NCI-H69 (cell line): ENCODE measurements around the gene FRMD4A.
"Not testable (repeated sequence)": the region's sequence is repeated elsewhere in the genome, so short reads cannot be mapped to it uniquely, and the experiment has no call there.

Source experiments
- DNase-seq: peaks from one replicate; lab custom pipeline; 2025; lab: John Stamatoyannopoulos, UW

FRMD4A gene

GRCh38 chr10:13913897-13914296 lies 416.8 kb downstream of the FRMD4A start:
- DNase-seq: no peak

DNA sequence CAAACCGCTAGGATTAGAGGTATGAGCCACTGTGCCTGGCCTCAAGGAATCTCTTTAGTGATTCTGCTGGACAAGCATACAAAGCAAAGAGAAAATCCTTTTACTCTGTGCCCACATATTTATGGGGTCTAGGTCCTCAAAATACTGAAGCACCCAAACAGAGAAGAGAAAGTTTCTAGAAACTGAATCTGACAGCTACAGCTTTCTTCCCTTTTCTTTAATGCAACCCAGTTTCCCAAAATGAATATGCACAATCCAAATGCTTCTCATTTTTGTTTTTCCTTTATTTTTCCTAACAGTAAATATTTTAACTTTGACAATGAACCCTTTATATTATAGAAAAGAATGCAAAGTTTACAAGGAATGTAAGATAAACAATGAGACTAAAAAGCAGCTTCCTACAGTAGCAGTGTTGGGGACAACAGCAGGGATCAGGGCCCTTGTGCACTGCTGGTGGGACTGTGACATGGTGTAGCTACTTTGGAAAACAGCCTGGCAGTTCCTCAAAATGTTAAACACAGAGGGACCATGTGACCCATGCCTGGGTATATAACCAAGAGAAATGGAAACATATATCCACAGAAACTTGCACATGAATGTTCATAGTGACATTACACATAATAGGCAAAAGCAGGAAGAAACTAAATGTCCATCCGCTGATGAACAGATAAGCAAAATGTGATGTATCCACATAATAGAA lies 418.8 kb downstream of the FRMD4A start:
- no peak for DNase-seq

DNA sequence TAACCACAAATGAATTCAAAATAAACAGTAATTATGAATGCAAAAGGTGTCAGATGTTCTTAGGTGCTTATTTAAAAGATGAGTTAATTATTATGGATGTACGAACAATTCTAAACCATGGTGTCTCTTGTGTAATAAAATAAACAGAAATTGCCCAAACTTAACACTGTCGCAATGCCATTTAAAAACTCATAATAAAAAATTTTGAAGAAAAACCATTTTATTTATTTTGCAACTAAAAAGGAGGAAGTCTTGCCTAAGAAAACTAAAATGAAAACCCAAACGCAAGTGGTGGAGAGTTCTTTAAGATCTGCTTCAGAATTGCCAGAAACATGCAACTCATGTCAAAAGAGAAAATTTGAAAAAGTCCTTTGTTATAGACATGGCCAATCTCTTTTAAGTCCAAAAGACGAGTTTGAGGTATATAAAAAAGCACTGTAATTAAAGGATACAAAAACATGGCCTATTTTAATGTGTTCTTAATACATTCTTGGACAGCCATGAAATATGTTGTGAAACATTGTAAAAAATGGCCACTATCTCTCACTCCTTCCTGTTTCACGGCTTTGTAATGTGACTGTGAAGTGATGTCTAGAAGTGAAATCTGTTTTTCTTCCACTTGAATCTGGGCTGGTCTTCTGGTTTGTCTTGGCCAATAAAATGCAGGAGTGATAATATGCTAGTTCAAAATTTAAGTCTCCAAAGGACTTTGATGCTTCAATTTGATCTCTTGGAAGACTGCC lies 421.0 kb downstream of the FRMD4A start:
- no peak for DNase-seq

DNA sequence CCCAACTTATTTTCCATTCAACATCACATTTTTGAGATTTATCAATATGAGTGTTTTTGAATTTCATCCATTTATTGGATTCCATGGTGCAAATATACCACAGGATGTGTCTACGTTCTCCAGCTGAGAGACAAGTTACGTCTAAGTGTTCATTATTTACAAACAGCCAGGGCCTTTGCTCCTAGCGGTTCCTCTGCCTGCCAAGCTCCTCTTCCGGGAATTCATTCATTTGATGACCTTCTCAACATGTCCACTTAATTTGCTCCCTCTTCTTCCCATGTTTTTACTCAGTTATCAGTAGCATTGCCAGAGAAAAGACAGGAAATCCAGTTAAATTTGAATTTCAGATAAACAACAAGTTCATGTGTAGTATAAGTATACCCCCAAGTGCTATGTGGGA lies 422.2 kb downstream of the FRMD4A start:
- no peak for DNase-seq

- DNase-seq: no peak
Measured at GRCh38 chr10:13907570-13907969, 423.2 kb downstream of the FRMD4A start.

DNA sequence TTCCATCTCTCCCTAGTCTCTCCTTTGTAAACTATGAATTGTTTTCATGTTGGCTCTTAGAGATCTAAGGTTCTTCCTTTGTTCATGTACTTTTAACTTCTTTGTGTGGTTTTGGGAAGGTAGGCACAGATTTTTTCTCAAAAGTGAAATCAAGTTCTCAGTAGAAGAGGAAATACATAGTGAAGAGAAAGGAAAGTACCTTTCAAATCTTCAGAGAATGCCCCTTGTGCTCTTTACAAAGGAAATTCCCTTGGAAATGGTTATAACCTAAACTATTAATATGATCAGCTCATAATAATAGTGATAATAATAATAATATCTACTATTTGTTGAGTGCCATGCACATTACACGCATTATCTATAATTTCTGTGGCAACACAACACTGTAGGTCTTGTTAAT lies 425.4 kb downstream of the FRMD4A start:
- DNase-seq: no peak

DNA sequence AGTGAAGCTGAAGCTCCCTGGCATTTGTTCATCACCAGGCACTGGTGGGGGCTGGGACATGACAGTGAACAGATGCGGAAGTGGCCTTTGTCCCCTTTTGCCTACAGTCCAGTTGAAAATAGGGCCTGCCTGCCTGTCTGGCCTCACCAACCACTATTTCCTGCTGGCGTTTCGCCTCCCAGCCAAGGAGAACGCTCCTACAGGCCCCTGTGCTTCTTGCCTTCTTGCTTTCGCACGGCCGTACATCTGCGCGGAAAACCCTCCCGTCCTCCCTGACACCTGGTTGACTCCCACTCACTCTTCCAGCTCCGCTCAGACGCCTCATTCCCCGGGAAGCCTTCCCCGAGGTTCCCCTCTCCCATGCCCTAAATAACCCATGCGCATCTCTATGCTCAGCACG lies 426.7 kb downstream of the FRMD4A start:
- DNase-seq: no peak

GRCh38 chr10:13902868-13903587 lies 427.7 kb downstream of the FRMD4A start:
- DNase-seq: peak; percentile 24

GRCh38 chr10:13899941-13900340 lies 430.8 kb downstream of the FRMD4A start:
- no peak for DNase-seq

GRCh38 chr10:13896146-13896545 lies 434.6 kb downstream of the FRMD4A start:
- not testable (repeated sequence) for DNase-seq

DNA sequence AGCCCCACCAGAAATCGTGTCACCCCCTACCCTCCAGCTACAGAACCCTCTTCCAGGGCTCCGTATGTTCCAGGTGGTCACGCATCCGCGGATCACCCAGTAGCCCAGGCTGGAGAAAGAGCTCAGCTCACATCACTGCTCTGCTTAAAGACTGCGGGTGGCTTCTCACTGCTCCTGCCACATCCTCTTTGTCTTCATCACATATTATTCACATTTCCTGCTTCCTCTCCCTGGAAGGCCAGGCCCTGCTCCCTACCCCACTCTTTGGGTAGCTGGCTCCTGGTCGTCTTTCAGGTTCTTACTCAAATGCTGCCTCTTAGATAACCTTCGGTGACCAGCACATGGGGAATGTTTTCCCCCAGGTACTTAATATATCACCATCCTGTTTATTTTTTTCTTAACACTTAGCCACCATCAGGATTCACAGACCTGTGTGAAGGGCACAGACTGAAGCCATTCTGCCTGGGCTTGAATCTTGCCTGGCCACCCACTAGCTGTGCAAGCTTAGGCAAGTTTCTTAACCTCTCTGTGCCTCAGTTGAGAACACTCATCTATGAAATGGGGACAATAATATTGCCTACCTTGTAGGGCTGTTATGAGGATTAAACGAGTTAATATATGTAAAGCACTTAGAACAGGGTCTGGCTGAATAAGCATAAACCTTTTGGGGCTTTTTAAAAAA lies 436.2 kb downstream of the FRMD4A start:
- no peak for DNase-seq

GRCh38 chr10:13893926-13894325 lies 436.8 kb downstream of the FRMD4A start:
- no peak for DNase-seq

GRCh38 chr10:13892871-13893270 lies 437.9 kb downstream of the FRMD4A start:
- no peak for DNase-seq

GRCh38 chr10:13892001-13892491 lies 438.7 kb downstream of the FRMD4A start:
- DNase-seq: peak; percentile 38

- peak; percentile 78 for DNase-seq
Measured at GRCh38 chr10:13891128-13892000, 439.4 kb downstream of the FRMD4A start.

GRCh38 chr10:13890233-13891127 lies 440.2 kb downstream of the FRMD4A start:
- peak; percentile 64 for DNase-seq

DNA sequence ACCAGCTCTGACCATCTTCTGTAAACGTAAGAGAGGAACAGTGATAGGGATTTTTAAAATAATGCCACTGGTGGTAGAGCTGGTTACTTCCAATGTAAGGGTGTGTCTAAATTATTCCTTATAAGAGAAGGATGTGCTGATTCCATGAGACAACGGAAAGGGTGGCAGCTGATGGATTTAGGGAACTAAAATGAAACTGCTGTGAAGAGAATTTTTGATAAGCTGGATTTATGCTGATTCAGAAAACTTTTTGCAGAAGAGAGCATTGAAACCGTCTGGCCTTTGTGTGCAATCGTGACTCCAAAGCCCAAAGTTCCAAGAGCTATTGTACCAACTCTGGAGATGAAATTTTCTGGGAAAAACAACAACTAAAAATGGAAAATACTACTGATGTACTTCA lies 443.0 kb downstream of the FRMD4A start:
- DNase-seq: no peak

GRCh38 chr10:13885238-13885990 lies 445.3 kb downstream of the FRMD4A start:
- DNase-seq: no peak
